HFF-Myc (cell line): Measurements from ENCODE around the gene DMD.
A peak's percentile ranks its signal among the peaks of the same experiment; 100 is the strongest.

Experiments
- DNase-seq: peaks from one replicate; pipeline ENCODE4 v3.0.0-alpha.2; 2011; ENCODE audit warnings: low read depth; ENCODE audit errors: extremely low read depth
- H3K4me3 ChIP-seq: replicated peaks from 2 replicates; pipeline ENCODE4 v1.5.1; 2011; ENCODE audit warnings: low read depth, mild to moderate bottlenecking, control low read depth, low read length
- TF ChIP-seq, protein P1 (sequence below): IDR thresholded peaks from 2 replicates; pipeline ENCODE4 v1.5.1; 2012; ENCODE audit warnings: mild to moderate bottlenecking, low read depth, low read length, control low read depth; ENCODE audit errors: missing control alignments

DMD gene

DNA sequence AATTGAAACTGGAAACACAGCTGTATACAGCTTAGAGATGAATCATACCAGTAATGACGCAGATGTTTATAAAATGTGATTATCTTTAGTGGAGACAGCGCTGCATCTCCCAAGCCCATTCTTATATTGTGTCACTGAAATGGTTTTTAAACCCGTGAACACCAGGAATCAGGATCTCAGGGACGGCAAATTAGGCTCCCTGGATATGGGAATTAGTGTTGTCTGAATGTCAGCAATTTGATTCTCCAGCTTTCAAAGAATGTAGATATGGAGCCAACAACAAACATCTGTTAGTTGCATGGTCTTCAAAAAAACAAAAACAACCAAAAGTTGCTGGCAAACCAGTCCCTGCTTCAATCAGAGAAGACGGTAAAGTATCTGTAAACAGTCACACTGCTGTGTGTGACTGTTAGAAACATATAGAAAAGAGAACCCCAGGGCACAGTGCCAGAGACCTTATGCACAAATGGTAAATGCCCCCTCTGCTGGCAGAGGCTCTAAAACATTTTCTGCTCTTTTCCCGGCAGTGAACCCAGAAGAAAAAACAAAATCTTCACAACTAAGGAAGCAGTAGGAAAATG, 1787.7 kb downstream of the DMD start:
- TF ChIP-seq, protein P1, sequence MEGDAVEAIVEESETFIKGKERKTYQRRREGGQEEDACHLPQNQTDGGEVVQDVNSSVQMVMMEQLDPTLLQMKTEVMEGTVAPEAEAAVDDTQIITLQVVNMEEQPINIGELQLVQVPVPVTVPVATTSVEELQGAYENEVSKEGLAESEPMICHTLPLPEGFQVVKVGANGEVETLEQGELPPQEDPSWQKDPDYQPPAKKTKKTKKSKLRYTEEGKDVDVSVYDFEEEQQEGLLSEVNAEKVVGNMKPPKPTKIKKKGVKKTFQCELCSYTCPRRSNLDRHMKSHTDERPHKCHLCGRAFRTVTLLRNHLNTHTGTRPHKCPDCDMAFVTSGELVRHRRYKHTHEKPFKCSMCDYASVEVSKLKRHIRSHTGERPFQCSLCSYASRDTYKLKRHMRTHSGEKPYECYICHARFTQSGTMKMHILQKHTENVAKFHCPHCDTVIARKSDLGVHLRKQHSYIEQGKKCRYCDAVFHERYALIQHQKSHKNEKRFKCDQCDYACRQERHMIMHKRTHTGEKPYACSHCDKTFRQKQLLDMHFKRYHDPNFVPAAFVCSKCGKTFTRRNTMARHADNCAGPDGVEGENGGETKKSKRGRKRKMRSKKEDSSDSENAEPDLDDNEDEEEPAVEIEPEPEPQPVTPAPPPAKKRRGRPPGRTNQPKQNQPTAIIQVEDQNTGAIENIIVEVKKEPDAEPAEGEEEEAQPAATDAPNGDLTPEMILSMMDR: peak; percentile 38
- DNase-seq: peak; percentile 33
- H3K4me3 ChIP-seq: no peak overlapping the region

DNA sequence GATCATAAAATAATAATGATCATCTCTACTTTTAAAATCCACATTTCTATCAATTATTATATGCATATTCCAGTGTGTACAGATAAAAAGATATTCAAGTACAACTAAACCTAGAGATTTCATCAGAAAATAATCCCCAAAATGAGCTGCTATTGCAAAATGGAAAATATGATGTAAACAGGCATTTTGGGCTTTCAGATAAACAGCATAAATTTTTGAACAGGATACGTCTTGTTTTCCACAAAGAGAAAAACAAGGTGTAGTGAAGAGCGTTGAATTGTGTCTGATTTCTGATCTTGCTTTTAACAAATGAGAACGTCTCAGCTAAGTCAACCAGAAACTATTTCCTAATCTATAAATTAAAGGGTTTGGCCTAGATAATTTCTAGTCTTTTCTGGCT, 1789.9 kb downstream of the DMD start:
- DNase-seq: no peak
- TF ChIP-seq, protein P1: no peak
- H3K4me3 ChIP-seq: no peak overlapping the region

DNA sequence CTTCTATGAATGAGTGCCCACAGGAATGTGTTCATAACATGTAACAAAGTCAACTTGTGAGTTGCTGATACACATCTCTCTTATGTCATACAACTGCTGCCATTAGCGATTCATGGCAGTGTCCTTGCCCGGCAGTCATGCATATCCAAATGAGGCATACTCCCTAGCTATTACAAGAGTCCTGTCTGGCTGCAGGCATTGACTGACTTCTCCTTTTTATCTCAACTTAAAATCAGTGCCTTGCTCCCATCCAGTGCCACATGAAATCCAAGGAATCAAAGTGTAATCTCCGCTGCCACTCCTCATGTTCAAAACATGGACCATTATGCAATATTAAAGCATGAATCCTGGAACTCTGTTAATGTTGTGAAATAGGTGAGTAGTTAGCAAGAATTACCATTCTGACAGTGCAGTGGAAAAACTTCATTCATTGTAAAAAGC, 1790.6 kb downstream of the DMD start:
- H3K4me3 ChIP-seq: no peak overlapping the region
- TF ChIP-seq, protein P1: no peak
- DNase-seq: no peak

DNA sequence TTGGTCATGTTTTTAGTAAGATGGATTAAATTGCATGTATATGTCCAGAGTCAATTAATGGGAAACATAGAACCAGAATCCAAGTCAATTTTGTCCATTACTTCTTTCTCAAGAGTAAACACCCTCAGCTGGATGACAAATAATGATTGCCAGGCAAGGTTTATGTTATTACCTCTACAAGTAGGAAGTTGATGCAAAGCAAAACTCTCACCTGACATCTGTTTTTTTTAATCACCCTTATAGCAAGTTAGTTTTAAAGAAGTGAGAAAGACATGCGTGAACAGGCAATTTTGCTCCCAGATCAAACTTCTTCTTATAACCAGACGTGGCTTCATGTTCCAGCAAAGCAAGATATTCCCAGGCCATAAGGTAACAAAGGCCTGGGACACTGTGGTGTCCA, 1791.0 kb downstream of the DMD start:
- no peak overlapping the region for H3K4me3 ChIP-seq
- TF ChIP-seq, protein P1: no peak
- no peak for DNase-seq

DNA sequence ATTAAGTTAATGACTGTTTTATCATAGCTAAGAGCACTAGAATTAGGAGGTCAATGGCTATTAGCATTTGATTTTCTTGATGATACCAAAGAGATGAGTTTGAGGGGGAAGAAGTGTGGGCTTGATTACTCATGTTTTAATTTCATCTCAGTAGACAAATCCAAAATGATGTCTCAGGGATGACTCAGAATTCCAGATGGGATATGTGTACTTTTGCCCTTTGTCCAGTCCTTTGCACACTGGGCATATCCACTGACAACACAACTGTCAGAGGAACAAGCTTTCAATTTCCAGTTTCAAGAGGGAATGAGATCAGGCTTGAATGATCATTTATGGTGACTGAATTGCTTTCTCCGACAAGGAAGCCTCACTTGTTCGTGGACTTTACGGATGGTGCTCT, 1814.2 kb downstream of the DMD start:
- peak; percentile 10 for DNase-seq
- no peak overlapping the region for H3K4me3 ChIP-seq
- TF ChIP-seq, protein P1: no peak

DNA sequence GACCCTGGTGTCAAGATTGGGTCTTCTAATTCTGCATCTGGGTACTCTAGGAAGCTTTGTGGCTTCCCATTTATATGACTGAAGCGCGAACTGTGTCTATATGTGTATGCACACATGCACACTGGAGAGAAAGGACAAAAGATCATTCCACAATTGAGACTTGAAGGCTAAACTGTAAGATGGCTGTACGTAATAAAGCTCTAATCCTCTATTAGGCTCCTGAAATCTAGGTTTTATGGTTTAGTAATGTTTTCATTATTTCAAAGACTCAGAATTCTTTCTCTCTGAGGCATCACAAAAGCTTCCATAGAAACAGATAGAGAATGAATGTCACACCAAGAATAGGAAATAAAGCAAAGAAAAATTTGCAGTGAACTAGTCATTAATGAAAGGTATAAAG, 1818.8 kb downstream of the DMD start:
- no peak overlapping the region for H3K4me3 ChIP-seq
- TF ChIP-seq, protein P1: no peak
- DNase-seq: no peak

DNA sequence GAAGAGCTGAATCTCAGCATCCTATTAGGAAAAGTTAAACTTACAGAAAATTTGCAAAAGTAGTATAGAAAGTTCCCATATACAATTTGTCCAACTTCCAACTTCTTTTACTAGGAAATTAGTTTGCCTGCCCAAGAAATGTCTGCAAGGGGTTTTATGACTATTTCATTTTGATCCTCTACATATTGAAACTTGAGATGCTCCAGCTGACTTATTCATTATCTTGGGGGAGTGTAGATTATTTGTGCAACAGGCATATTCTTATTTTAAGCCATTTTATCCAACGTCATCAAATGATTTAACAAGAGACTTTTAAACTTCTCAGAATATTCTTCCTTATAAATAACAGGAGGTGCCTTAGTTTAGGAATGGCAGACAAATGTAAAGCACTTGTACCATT, 1822.4 kb downstream of the DMD start:
- no peak for DNase-seq
- no peak overlapping the region for H3K4me3 ChIP-seq
- TF ChIP-seq, protein P1: no peak
